ENCODE measurements around the gene CEP20.

GRCh38 chr16:15934991-15935390, 46.6 kb upstream of the CEP20 start:
- TF ChIP-seq EZH2 (IDR thresholded peaks at IDR 0.05; ENCODE audit: borderline replicate concordance) (no peak), CTCF (IDR thresholded peaks at IDR 0.05; ENCODE audit: poor library complexity) (no peak), EZH2phosphoT487 (IDR thresholded peaks at IDR 0.05; ENCODE audit: low read depth, severe bottlenecking, unreplicated experiment) (no peak)
